Measurements from ENCODE around the gene SSH2. TPM values are rescaled to one million over a fixed set of nuclear protein-coding genes. Genes with fewer than 3 reads are reported as not detected.

Gene SSH2
- total RNA-seq, 6 donors from 2014 or later: 55.4 to 82.9 (median 67.8) TPM

- no peak for ATAC-seq (ENCODE audit: low FRiP score in 2 of 2)
- TF ChIP-seq POLR2A (IDR thresholded peaks at IDR 0.05) (no peak), EP300 (IDR thresholded peaks at IDR 0.05) (no peak), POLR2AphosphoS5 (IDR thresholded peaks at IDR 0.05) (no peak), CTCF (IDR thresholded peaks at IDR 0.05) (no peak)
- Histone ChIP-seq H3K27ac (no peak overlapping the region), H3K36me3 (no peaks in the 10 kb centered on the region), H3K27me3 (no peaks in the 10 kb centered on the region), H3K4me1 (peaks cover 4 to 10% (median 7%) of the 10 kb centered on the region in 4 donors), H3K9me3 (no peaks in the 10 kb centered on the region), H3K4me3 (no peak overlapping the region)
- DNase-seq: no peak
- WGBS, 2 donors: 95 to 100% methylated on average over 1 of the region's 1 CpG
Observed at GRCh38 chr17:29918016-29918415, 12.0 kb downstream of the SSH2 start.

GRCh38 chr17:29914819-29915537 is 15.1 kb downstream of the SSH2 start:
- Histone ChIP-seq H3K27ac (no peak overlapping the region), H3K36me3 (no peaks in the 10 kb centered on the region), H3K9me3 (no peaks in the 10 kb centered on the region), H3K4me1 (peaks cover 4 to 10% (median 7%) of the 10 kb centered on the region in 4 donors), H3K4me3 (no peak overlapping the region), H3K27me3 (no peaks in the 10 kb centered on the region)
- TF ChIP-seq EP300 (IDR thresholded peaks at IDR 0.05) (no peak), POLR2A (IDR thresholded peaks at IDR 0.05) (no peak), POLR2AphosphoS5 (IDR thresholded peaks at IDR 0.05) (no peak), CTCF (IDR thresholded peaks at IDR 0.05) (no peak)
- no peak for DNase-seq
- 88 to 90% methylated on average over 2 of the region's 2 CpGs for WGBS, 2 donors
- no peak for ATAC-seq (ENCODE audit: low FRiP score in 2 of 2)

GRCh38 chr17:29911641-29912177 is 18.3 kb downstream of the SSH2 start:
- H3K4me1 ChIP-seq: no peaks in the 10 kb centered on the region
- TF ChIP-seq CTCF (IDR thresholded peaks at IDR 0.05) (no peak), POLR2A (IDR thresholded peaks at IDR 0.05) (no peak), POLR2AphosphoS5 (IDR thresholded peaks at IDR 0.05) (no peak), EP300 (IDR thresholded peaks at IDR 0.05) (no peak)
- DNase-seq: no peak
- no peaks in the 10 kb centered on the region for H3K36me3 ChIP-seq
- H3K27ac ChIP-seq: no peak overlapping the region
- H3K9me3 ChIP-seq: no peaks in the 10 kb centered on the region
- no peak for ATAC-seq (ENCODE audit: low FRiP score in 2 of 2)
- H3K4me3 ChIP-seq: no peak overlapping the region
- H3K27me3 ChIP-seq: no peaks in the 10 kb centered on the region

DNA sequence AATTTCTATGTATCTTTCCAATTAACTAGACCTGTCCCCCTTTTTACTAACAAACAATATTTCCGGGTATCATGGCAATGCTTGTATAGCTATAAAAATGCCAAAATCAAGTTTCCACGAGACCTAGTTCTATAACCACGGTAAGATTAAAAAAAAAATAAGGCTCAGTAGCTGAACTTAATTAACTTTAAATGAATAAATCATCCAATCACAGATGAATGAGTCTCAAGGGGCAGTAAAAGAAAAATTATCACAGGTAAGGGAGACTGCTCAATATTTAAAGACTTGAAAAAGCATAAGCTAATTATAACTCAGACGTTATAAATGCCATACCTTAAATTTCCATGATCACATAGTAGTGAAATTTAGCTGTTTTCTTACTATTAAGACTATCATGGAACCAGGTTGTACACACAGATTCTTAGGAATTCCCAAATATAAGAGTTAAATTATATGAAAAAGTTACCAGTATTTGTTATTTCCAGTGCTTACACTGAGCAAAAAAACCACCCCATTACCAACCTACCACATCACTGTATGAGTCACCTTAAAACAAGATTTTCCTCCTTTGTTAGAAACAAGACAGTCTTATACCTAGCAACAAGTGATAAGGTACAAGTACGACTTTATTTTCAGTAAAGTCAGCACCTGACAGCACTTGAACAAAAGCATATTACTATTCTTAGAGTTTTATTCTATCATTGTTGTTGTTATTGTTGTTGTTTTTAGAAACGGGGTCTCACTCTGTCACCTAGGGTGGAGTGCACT is 20.6 kb downstream of the SSH2 start:
- H3K4me3 ChIP-seq: no peak overlapping the region
- no peak for DNase-seq
- no peak for ATAC-seq (ENCODE audit: low FRiP score in 2 of 2)
- H3K27me3 ChIP-seq: no peaks in the 10 kb centered on the region
- no peaks in the 10 kb centered on the region for H3K36me3 ChIP-seq
- no peaks in the 10 kb centered on the region for H3K9me3 ChIP-seq
- TF ChIP-seq POLR2A (IDR thresholded peaks at IDR 0.05): no peak
- TF ChIP-seq EP300 (IDR thresholded peaks at IDR 0.05): no peak
- no peak for TF ChIP-seq CTCF (IDR thresholded peaks at IDR 0.05)
- TF ChIP-seq POLR2AphosphoS5 (IDR thresholded peaks at IDR 0.05): no peak
- WGBS, 2 donors: 91 to 94% methylated on average over 6 of the region's 6 CpGs
- no peak overlapping the region for H3K27ac ChIP-seq
- H3K4me1 ChIP-seq: no peaks in the 10 kb centered on the region
